Stomach (tissue), 9 donors: ENCODE measurements around the gene FOSL1. TPM values are rescaled to one million over a fixed set of nuclear protein-coding genes. Genes with fewer than 3 reads are reported as not detected.

Experiments
- DNase-seq, 2 donors: peaks; one replicate each; pipeline versions ENCODE4 v3.0.0 to v3.0.0-alpha.2; 2013 to 2019
- H3K27ac ChIP-seq, 5 donors: fragments of 200-600 bp in 4 of 5; sonication (generic) in 4 of 5; one replicate each; pipeline ENCODE4 v1.5.1; 2013 to 2019; ENCODE audit warnings: mild to moderate bottlenecking in 1 of 5, moderate library complexity in 1 of 5
- H3K27me3 ChIP-seq, 3 donors: fragments of 200-600 bp; sonication (generic); one replicate each; pipeline ENCODE4 v1.5.1; 2017 to 2019; ENCODE audit warnings: mixed run types in 1 of 3
- H3K36me3 ChIP-seq, 4 donors: fragments of 200-600 bp; sonication (generic); 1 replicate in 3 of 4; 2 replicates in 1 of 4; pipeline ENCODE4 v1.5.1; 2016 to 2019
- H3K4me1 ChIP-seq, 4 donors: fragments of 200-600 bp; sonication (generic); one replicate each; pipeline ENCODE4 v1.5.1; 2016 to 2019
- H3K4me3 ChIP-seq, 4 donors: fragments of 200-600 bp; sonication (generic) in 3 of 4; one replicate each; pipeline ENCODE4 v1.5.1; 2016 to 2019; ENCODE audit warnings: mild to moderate bottlenecking in 1 of 4
- H3K9me3 ChIP-seq, 4 donors: fragments of 200-600 bp; sonication (generic); one replicate each; pipeline ENCODE4 v1.5.1; 2016 to 2019
- EP300 ChIP-seq: sonication (generic); formaldehyde crosslinking; IDR thresholded peaks from one replicate; pipeline ENCODE4 v1.6.1; 2017; ENCODE audit warnings: antibody characterized with exemption
- POLR2A ChIP-seq, 4 donors: fragments of 450-650 bp; IDR thresholded peaks; one replicate each; pipeline ENCODE4 v1.6.1; 2016; ENCODE audit warnings: antibody characterized with exemption in 4 of 4, control low read depth in 2 of 4, mild to moderate bottlenecking in 1 of 4, moderate library complexity in 1 of 4
- POLR2AphosphoS5 ChIP-seq, 3 donors: sonication (generic); formaldehyde crosslinking; IDR thresholded peaks; one replicate each; pipeline ENCODE4 v1.6.1; 2016; ENCODE audit warnings: antibody characterized with exemption in 3 of 3
- WGBS, 5 donors: extraction: QIAGEN DNeasy Blood & Tissue Kit in 3 of 5; methylation state at CpG; one replicate each; pipeline versions ENCODE4 v1.1.5 to v1.1.7; 2013 to 2018; 5-methylcytosine and 5-hydroxymethylcytosine counted together
- intact Hi-C: fragments of 100-400 bp; cut with DNase I; formaldehyde crosslinking; loops from one replicate; pipeline ENCODE4 v1.15.1; 2023; ENCODE audit warnings: low total_unique reads
- polyA plus RNA-seq, 3 donors: library from polyadenylated mRNA; stranded (reverse); fragments of 200-250 nt; gene quantifications; one replicate each; pipeline ENCODE4 v1.2.3, GENCODE V29; 2013
- total RNA-seq, 5 donors: library from RNA; depleted of rRNA; stranded (reverse); fragments of >200 nt; gene quantifications; one replicate each; pipeline versions ENCODE4 v1.1.0 to v1.2.3, GENCODE V29; 2014 to 2016
- TF ChIP-seq, protein P1 (sequence below), 7 experiments: fragments of 450-650 bp in 4 of 7; fragments of 200-600 bp in 3 of 7; sonication (generic) in 3 of 7; IDR thresholded peaks; one replicate each; pipeline ENCODE4 v1.5.1; 2016 to 2019; ENCODE audit warnings: antibody characterized with exemption in 7 of 7, control low read depth in 2 of 7, mild to moderate bottlenecking in 1 of 7
- donor health status: healthy with polysubstance abuse.
- donor health status: Bipolar disorder and iron deficiency.
- donor health status: healthy.

The FOSL1 gene
- total and polyA plus RNA-seq, 8 donors, result 1.7 to 43.3 (median 10.6) TPM; not detected in 2

- DNase-seq, result peak in 1 of 2 donors; percentile 53
- TF ChIP-seq, protein P1, sequence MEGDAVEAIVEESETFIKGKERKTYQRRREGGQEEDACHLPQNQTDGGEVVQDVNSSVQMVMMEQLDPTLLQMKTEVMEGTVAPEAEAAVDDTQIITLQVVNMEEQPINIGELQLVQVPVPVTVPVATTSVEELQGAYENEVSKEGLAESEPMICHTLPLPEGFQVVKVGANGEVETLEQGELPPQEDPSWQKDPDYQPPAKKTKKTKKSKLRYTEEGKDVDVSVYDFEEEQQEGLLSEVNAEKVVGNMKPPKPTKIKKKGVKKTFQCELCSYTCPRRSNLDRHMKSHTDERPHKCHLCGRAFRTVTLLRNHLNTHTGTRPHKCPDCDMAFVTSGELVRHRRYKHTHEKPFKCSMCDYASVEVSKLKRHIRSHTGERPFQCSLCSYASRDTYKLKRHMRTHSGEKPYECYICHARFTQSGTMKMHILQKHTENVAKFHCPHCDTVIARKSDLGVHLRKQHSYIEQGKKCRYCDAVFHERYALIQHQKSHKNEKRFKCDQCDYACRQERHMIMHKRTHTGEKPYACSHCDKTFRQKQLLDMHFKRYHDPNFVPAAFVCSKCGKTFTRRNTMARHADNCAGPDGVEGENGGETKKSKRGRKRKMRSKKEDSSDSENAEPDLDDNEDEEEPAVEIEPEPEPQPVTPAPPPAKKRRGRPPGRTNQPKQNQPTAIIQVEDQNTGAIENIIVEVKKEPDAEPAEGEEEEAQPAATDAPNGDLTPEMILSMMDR (IDR thresholded peaks at IDR 0.05), result no peak
- no peak for TF ChIP-seq POLR2A (IDR thresholded peaks at IDR 0.05)
- no peak for TF ChIP-seq EP300
- no peak for TF ChIP-seq POLR2AphosphoS5 (IDR thresholded peaks at IDR 0.05)
- H3K27ac ChIP-seq, result peak overlapping the region in 4 of 5 donors; percentile 85 to 91 (median 88)
- peaks cover 34 to 58% (median 41%) of the 10 kb centered on the region in 4 donors for H3K4me1 ChIP-seq
- 58 to 74% (median 73%) methylated on average over 11 to 24 of the region's 24 CpGs for WGBS, 5 donors
- H3K9me3 ChIP-seq, result no peaks in the 10 kb centered on the region
- peaks cover 2 to 48% (median 36%) of the 10 kb centered on the region in 4 donors for H3K36me3 ChIP-seq
- H3K4me3 ChIP-seq, result peak overlapping the region; percentile 60 to 63 (median 62)
- intact Hi-C loops, result no loop called here
- no peaks in the 10 kb centered on the region for H3K27me3 ChIP-seq
These were observed 29.2 kb downstream of the FOSL1 start for GRCh38 chr11:65870706-65871681.

DNA sequence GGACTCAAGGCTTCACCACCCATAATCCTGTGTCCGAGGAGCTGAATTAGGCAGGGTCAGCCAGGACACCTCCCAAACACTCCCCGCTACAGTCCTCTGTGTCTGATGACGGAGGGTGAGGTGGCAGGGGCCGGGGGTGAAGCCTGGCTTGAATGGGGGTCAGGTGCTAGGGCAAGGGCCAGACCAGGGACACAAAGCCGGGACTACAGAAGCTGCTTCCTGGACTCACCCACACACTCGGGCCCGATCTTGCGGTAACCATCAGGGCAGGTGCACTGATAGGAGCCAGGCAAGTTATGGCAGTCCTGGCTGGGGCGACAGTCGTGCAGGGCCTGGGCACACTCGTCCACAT is 29.9 kb downstream of the FOSL1 start:
- Histone ChIP-seq H3K4me1 (peaks cover 34 to 58% (median 41%) of the 10 kb centered on the region in 4 donors), H3K9me3 (no peaks in the 10 kb centered on the region), H3K27ac (peak overlapping the region in 2 of 5 donors; percentile 90 to 91), H3K27me3 (no peaks in the 10 kb centered on the region), H3K36me3 (peaks cover 9 to 55% (median 43%) of the 10 kb centered on the region in 4 donors), H3K4me3 (no peak overlapping the region)
- WGBS, 5 donors, result 73 to 78% (median 76%) methylated on average over 11 of the region's 11 CpGs
- TF ChIP-seq, protein P1 (IDR thresholded peaks at IDR 0.05), result no peak
- TF ChIP-seq POLR2A (IDR thresholded peaks at IDR 0.05) (no peak), POLR2AphosphoS5 (IDR thresholded peaks at IDR 0.05) (no peak), EP300 (no peak)
- DNase-seq, result no peak
- intact Hi-C loops, result no loop called here

DNA sequence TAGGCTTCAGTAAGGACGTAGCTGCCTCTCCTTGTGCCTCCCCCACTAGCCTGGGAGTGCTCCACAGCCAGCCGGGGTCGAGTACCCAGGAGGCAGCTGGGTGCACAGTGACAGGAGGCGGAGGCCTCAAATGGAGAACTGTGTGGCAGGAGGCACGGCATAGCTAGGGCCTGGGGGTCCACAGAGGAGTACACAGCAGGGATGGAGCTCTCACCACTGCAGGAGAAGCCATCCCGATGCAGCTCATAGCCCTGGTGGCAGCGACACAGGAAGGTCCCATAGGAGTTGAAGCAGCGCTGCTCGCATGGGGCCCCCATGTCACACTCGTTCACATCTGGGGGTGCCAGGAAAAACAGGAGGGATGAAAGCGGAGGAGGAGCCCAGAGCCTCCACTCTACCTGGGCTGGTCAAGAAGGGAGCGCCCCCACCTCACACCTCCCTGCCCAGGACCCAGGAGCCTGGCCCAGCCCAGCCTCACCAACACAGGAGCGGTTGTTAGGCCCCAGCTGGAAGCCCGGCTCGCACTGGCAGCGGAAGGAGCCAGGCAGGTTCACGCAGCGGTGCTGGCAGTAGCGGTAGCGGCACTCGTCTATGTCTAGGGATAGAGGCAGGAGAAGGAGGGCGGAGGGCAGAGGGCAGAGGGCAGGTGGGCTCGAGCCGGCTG is 30.4 kb downstream of the FOSL1 start:
- peak overlapping the region in 1 of 5 donors; percentile 91 for H3K27ac ChIP-seq
- no peak for DNase-seq
- no peaks in the 10 kb centered on the region for H3K27me3 ChIP-seq
- 74 to 80% (median 79%) methylated on average over 23 to 24 of the region's 24 CpGs for WGBS, 5 donors
- peaks cover 14 to 60% (median 48%) of the 10 kb centered on the region in 4 donors for H3K36me3 ChIP-seq
- intact Hi-C loops, result no loop called here
- H3K9me3 ChIP-seq, result no peaks in the 10 kb centered on the region
- no peak overlapping the region for H3K4me3 ChIP-seq
- H3K4me1 ChIP-seq, result peaks cover 34 to 58% (median 41%) of the 10 kb centered on the region in 4 donors
- no peak for TF ChIP-seq POLR2A (IDR thresholded peaks at IDR 0.05)
- TF ChIP-seq POLR2AphosphoS5 (IDR thresholded peaks at IDR 0.05), result no peak
- TF ChIP-seq, protein P1 (IDR thresholded peaks at IDR 0.05), result no peak
- no peak for TF ChIP-seq EP300

GRCh38 chr11:65868907-65869306 is 31.3 kb downstream of the FOSL1 start:
- peaks cover 22 to 69% (median 57%) of the 10 kb centered on the region in 4 donors for H3K36me3 ChIP-seq
- 73 to 90% (median 84%) methylated on average over 3 of the region's 3 CpGs for WGBS, 5 donors
- peak overlapping the region in 2 of 5 donors; percentile 5 to 8 for H3K27ac ChIP-seq
- TF ChIP-seq, protein P1 (IDR thresholded peaks at IDR 0.05), result no peak
- TF ChIP-seq EP300 (no peak), POLR2AphosphoS5 (IDR thresholded peaks at IDR 0.05) (no peak)
- H3K4me1 ChIP-seq, result peaks cover 31 to 56% (median 38%) of the 10 kb centered on the region in 4 donors
- no peaks in the 10 kb centered on the region for H3K9me3 ChIP-seq
- H3K4me3 ChIP-seq, result no peak overlapping the region
- H3K27me3 ChIP-seq, result no peaks in the 10 kb centered on the region
- no peak for DNase-seq
- intact Hi-C loops, result no loop called here
